Ishikawa (cell line): ENCODE measurements around the gene ARHGAP26.

Source experiments
- CEBPB ChIP-seq: IDR thresholded peaks from 2 replicates; pipeline ENCODE4 v1.6.1; 2012
- CREB1 ChIP-seq: IDR thresholded peaks from 2 replicates; pipeline ENCODE4 v1.6.1; 2012; ENCODE audit warnings: low read depth
- EGR1 ChIP-seq: IDR thresholded peaks from 2 replicates; pipeline ENCODE4 v1.6.1; 2012
- EP300 ChIP-seq: IDR thresholded peaks from 2 replicates; pipeline ENCODE4 v1.6.1; 2012; ENCODE audit warnings: borderline replicate concordance
- FOXM1 ChIP-seq: IDR thresholded peaks from 2 replicates; pipeline ENCODE4 v1.6.1; 2012; ENCODE audit warnings: low read depth, borderline replicate concordance
- NFIC ChIP-seq: IDR thresholded peaks from 2 replicates; pipeline ENCODE4 v1.6.1; 2012
- RAD21 ChIP-seq: IDR thresholded peaks from 2 replicates; pipeline ENCODE4 v1.6.1; 2012; ENCODE audit warnings: low read depth
- REST ChIP-seq: IDR thresholded peaks from 2 replicates; pipeline ENCODE4 v1.6.1; 2012; ENCODE audit warnings: low read depth, mild to moderate bottlenecking
- TAF1 ChIP-seq: IDR thresholded peaks from 2 replicates; pipeline ENCODE4 v1.6.1; 2012; ENCODE audit warnings: low read depth, mild to moderate bottlenecking
- TCF12 ChIP-seq: IDR thresholded peaks from 2 replicates; pipeline ENCODE4 v1.6.1; 2012; ENCODE audit warnings: low read depth
- TEAD4 ChIP-seq: IDR thresholded peaks from 2 replicates; pipeline ENCODE4 v1.6.1; 2012
- YY1 ChIP-seq: IDR thresholded peaks from 2 replicates; pipeline ENCODE4 v1.6.1; 2012; ENCODE audit warnings: low read depth
- ZBTB7A ChIP-seq: IDR thresholded peaks from 2 replicates; pipeline ENCODE4 v1.6.1; 2012; ENCODE audit warnings: low read depth
- TF ChIP-seq, protein P1 (sequence below): IDR thresholded peaks from 2 replicates; pipeline ENCODE4 v1.6.1; 2012
- TF ChIP-seq, protein P2 (sequence below): IDR thresholded peaks from 2 replicates; pipeline ENCODE4 v1.6.1; 2012

The ARHGAP26 gene

GRCh38 chr5:142886211-142886610 is 116.0 kb downstream of the ARHGAP26 start:
- TF ChIP-seq CREB1 (no peak), NFIC (no peak), ZBTB7A (no peak), RAD21 (no peak), TAF1 (no peak), FOXM1 (no peak), EGR1 (no peak), EP300 (no peak), TCF12 (no peak), CEBPB (no peak), TEAD4 (no peak)
- TF ChIP-seq, protein P1, sequence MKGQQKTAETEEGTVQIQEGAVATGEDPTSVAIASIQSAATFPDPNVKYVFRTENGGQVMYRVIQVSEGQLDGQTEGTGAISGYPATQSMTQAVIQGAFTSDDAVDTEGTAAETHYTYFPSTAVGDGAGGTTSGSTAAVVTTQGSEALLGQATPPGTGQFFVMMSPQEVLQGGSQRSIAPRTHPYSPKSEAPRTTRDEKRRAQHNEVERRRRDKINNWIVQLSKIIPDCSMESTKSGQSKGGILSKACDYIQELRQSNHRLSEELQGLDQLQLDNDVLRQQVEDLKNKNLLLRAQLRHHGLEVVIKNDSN = no peak

GRCh38 chr5:142886956-142887355 is 116.8 kb downstream of the ARHGAP26 start:
- TF ChIP-seq NFIC = no peak
- TF ChIP-seq TCF12 = no peak
- no peak for TF ChIP-seq CREB1
- TF ChIP-seq, protein P1 = no peak
- TF ChIP-seq FOXM1 = no peak
- no peak for TF ChIP-seq EP300
- TF ChIP-seq RAD21 = no peak
- TF ChIP-seq EGR1 = no peak
- no peak for TF ChIP-seq ZBTB7A
- TF ChIP-seq TAF1 = no peak
- TF ChIP-seq TEAD4 = no peak
- no peak for TF ChIP-seq YY1
- no peak for TF ChIP-seq CEBPB
- no peak for TF ChIP-seq REST
- TF ChIP-seq, protein P2, sequence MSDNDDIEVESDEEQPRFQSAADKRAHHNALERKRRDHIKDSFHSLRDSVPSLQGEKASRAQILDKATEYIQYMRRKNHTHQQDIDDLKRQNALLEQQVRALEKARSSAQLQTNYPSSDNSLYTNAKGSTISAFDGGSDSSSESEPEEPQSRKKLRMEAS = no peak

GRCh38 chr5:142888469-142889085 is 118.4 kb downstream of the ARHGAP26 start:
- TF ChIP-seq RAD21 (peak; percentile 83), TEAD4 (0 out of 2 replicates have a peak, but pooled peaks have one; percentile 12), EGR1 (no peak), REST (no peak)

- TF ChIP-seq, protein P2 = no peak
- TF ChIP-seq, protein P1 = no peak
- TF ChIP-seq EGR1 (no peak), TCF12 (no peak), FOXM1 (no peak), TAF1 (no peak), ZBTB7A (no peak), EP300 (no peak), REST (no peak), CEBPB (no peak), NFIC (no peak), TEAD4 (no peak), YY1 (no peak), CREB1 (no peak), RAD21 (no peak)
These were observed 121.8 kb downstream of the ARHGAP26 start for GRCh38 chr5:142892021-142892420.
